HG02571 (cell line): ENCODE measurements around the gene ROBO1.

ENCODE experiments used
- ATAC-seq: cut with Tn5 transposase; IDR thresholded peaks from one replicate; pipeline ENCODE4 v1.9.1; 2021; ENCODE audit warnings: mild to moderate bottlenecking, moderate library complexity; ENCODE audit not compliant: unreplicated experiment

Gene ROBO1

GRCh38 chr3:78823434-78823833 is 944.4 kb downstream of the ROBO1 start:
- ATAC-seq: no peak

- ATAC-seq: no peak
Measured at GRCh38 chr3:78822726-78823125, 945.1 kb downstream of the ROBO1 start.

GRCh38 chr3:78820542-78820941 is 947.3 kb downstream of the ROBO1 start:
- no peak for ATAC-seq

GRCh38 chr3:78818161-78818985 is 949.4 kb downstream of the ROBO1 start:
- ATAC-seq: no peak

DNA sequence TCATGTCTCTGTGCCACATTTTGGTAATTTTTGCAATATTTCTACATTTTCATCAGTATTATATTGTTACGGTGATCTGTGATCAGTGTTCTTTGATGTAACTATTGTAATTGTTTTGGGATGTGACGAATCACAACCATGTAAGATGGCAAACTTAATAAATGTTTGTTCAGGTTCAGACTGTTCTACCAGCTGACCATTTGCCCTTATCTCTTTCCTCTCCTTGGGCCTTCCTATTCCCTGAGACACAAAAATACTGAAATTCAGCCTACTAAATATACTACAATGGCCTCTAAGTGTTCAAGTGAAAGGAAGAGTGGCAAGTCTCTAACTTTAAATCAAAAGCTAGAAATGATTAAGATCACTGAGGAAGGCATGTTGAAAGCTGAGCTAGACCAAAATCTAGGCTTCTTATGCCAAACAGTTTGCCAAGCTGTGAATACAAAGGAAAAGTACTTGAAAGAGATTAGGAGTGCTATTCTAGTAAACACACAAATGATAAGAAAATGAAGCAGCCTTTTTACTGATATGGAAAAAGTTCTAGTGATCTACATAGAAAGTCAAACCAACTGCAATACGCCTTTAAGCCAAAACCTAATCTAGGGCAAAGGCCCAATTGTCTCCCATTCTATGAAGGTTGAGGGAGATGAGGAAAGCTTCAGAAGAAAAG is 952.8 kb downstream of the ROBO1 start:
- no peak for ATAC-seq

DNA sequence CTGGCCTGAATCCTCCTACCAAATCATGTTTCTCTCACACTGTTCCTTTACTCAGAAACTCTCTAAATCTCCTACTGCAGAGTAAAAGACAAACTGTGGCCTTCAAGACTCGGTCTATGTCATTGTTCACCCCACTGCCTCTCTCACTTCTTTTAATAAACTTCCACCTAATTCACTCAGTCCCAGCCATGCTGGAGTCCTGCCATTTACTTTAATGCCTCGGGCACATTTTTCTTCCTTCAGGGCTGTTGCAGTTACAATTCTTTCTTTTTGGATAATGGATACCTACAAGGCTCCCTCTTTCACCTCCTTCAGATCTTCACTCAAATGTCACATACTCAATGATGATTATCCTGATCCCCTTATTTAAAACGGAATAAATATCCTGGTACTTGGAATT is 955.6 kb downstream of the ROBO1 start:
- ATAC-seq: no peak

DNA sequence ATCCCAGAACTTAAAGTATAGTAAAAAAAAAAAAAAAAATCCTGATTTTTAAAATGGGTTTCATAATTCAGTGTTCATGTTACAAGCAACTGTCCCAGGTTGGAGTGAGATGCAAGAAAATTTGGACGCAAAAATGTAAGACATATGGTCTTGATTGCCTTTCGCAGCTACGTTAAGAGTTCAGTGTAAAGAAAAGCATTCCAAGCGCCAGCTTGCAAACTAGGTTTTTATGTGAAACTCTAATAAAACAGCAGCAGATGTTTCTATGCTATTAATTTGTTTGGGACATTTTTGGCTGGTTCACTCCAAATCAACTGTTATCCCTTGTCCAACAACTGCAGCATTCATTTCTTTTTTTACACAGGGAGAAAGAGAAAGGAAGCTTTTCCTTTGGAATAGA is 957.8 kb downstream of the ROBO1 start:
- ATAC-seq: no peak

- no peak for ATAC-seq
Measured at GRCh38 chr3:78804251-78805037, 963.4 kb downstream of the ROBO1 start.

DNA sequence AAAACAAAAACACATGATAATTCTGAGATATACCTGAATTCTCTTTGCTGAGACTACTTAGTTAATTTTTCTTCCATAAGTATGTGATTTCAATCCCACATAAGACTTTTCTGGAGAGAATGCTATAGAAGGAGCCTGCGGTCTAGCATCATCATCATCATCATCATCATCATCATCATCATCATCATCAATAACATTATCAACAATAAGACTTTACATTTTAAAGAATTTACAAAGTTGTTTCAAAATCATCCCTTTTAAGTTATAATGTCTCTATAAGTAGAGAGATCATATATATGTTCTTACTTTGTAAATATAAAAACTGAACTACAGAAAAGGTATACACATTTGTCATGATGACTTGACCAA is 965.3 kb downstream of the ROBO1 start:
- no peak for ATAC-seq

- ATAC-seq: no peak
Measured at GRCh38 chr3:78801926-78802561, 965.8 kb downstream of the ROBO1 start.

DNA sequence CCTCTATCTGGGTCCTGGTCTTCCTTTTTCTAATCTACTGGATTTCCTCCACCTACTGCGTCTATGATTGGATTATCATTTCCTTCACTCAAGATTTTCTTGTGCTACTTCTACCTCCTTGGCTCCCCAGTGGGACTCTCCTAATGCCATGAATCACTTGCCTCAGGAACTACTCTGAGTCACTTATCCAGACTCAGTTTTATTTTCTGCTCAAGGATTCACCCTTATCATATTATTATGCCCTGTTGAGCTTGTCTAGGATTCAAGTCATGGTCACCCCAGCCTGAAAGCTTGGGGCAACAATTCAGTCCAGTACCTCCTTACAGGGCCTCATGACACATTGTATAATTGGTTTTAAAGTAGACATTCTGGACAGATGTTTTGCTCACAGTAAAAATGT is 968.1 kb downstream of the ROBO1 start:
- no peak for ATAC-seq

- ATAC-seq: no peak
Measured at GRCh38 chr3:78798266-78798832, 969.4 kb downstream of the ROBO1 start.

- no peak for ATAC-seq
Measured at GRCh38 chr3:78794431-78794830, 973.4 kb downstream of the ROBO1 start.

- ATAC-seq: no peak
Measured at GRCh38 chr3:78792733-78793132, 975.1 kb downstream of the ROBO1 start.

GRCh38 chr3:78792212-78792611 is 975.6 kb downstream of the ROBO1 start:
- no peak for ATAC-seq

GRCh38 chr3:78791753-78792152 is 976.0 kb downstream of the ROBO1 start:
- no peak for ATAC-seq

DNA sequence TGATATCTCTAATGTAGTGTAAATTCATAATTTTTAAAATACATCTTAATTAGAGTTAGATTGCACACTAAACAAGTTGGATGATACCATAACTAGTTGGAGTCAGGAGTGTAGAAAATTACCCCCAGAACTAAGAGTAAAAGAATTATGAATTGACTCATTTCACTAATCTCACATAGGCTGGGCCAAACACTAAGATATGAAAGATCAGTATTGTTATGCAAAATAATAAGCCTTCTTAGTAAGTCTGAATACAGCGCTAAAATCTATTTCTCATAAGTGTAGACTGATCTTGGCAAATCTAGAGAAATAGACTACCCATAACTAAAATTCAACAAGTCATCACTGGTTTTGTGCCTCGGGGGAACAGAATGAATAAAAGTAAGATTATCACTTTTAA is 979.0 kb downstream of the ROBO1 start:
- no peak for ATAC-seq

DNA sequence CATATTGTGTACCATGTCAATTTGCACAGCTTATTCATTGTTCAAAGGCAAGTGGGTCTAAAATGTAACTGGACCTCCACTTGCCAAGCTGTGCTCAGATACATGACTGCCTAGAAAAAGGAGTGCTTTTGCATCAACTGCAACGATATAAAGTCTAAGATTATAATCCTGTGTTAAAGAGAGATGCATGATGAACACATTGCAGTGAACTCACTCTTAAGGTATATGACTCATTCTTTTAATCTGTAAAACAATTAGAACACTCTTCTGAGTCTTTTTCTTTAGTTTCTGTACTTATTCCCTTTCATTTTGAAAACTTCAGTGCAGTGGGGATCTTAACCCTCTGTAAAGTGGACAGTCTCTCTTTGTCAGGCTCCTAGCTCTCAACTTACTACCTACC is 982.8 kb downstream of the ROBO1 start:
- ATAC-seq: no peak

- no peak for ATAC-seq
Measured at GRCh38 chr3:78781351-78781750, 986.4 kb downstream of the ROBO1 start.

GRCh38 chr3:78765671-78766485 is 1001.9 kb downstream of the ROBO1 start:
- ATAC-seq: no peak
